Naive thymus-derived CD4-positive, alpha-beta T cell (primary cell): Measurements from ENCODE around the gene TFPI2. TPM values are rescaled to one million over a fixed set of nuclear protein-coding genes. Genes with fewer than 3 reads are reported as not detected.

Experiments used
- ATAC-seq: fragments of 150-1000 bp; cut with Tn5 transposase; 2 replicates; pipeline ENCODE4 v1.10.0; 2021; ENCODE audit warnings: mild to moderate bottlenecking, moderate library complexity
- CTCF ChIA-PET: fragments of 350-600 bp; sonication (Branson Sonifier 250); formaldehyde crosslinking; loops from one replicate; lab custom pipeline; 2021; ENCODE audit warnings: antibody characterized with exemption; lab: Charles Lee
- POLR2A ChIA-PET: fragments of 350-600 bp; sonication (Branson Sonifier 250); formaldehyde crosslinking; loops from one replicate; lab custom pipeline; 2021; ENCODE audit warnings: antibody characterized with exemption, inconsistent platforms; lab: Charles Lee
- DNase-seq, 9 donors: peaks; one replicate each; pipeline versions ENCODE4 v3.0.0 to v3.0.0-alpha.2; 2020 to 2022; ENCODE audit warnings: mixed read lengths in 1 of 9
- H3K27ac ChIP-seq: one replicate; pipeline ENCODE4 v1.7.0; 2013; ENCODE audit warnings: mild to moderate bottlenecking, low read depth, low read length, moderate library complexity
- H3K27me3 ChIP-seq, 2 donors: one replicate each; pipeline ENCODE4 v1.7.0; 2013; ENCODE audit warnings: low read length in 2 of 2, mild to moderate bottlenecking in 2 of 2, moderate library complexity in 2 of 2; ENCODE audit not compliant: control insufficient read depth in 2 of 2, insufficient read depth in 2 of 2
- H3K36me3 ChIP-seq, 3 experiments: 1 replicate in 2 of 3; 2 replicates in 1 of 3; pipeline ENCODE4 v1.7.0; 2013; ENCODE audit warnings: low read length in 3 of 3, mild to moderate bottlenecking in 3 of 3, moderate library complexity in 1 of 3; ENCODE audit not compliant: insufficient read depth in 3 of 3, control insufficient read depth in 2 of 3
- H3K4me1 ChIP-seq, 2 donors: one replicate each; pipeline ENCODE4 v1.7.0; 2013; ENCODE audit warnings: low read length in 2 of 2, mild to moderate bottlenecking in 2 of 2, moderate library complexity in 1 of 2; ENCODE audit not compliant: control insufficient read depth in 2 of 2, insufficient read depth in 2 of 2
- H3K4me3 ChIP-seq: 2 replicates; pipeline ENCODE4 v1.7.0; 2013; ENCODE audit warnings: mild to moderate bottlenecking, low read length
- H3K9me3 ChIP-seq, 3 experiments: 1 replicate in 2 of 3; 2 replicates in 1 of 3; pipeline ENCODE4 v1.7.0; 2013; ENCODE audit warnings: low read length in 3 of 3; ENCODE audit not compliant: control insufficient read depth in 2 of 3
- H3K27ac Mint-ChIP-seq, 9 donors: one replicate each; pipeline ENCODE4 v1.8.0; 2020 to 2022; ENCODE audit warnings: mixed read lengths in 9 of 9, mild to moderate bottlenecking in 8 of 9, moderate library complexity in 5 of 9, inconsistent platforms in 2 of 9
- H3K27me3 Mint-ChIP-seq, 5 donors: one replicate each; pipeline ENCODE4 v1.8.0; 2021 to 2022; ENCODE audit warnings: mixed read lengths in 5 of 5, mild to moderate bottlenecking in 1 of 5
- H3K36me3 Mint-ChIP-seq, 5 donors: one replicate each; pipeline ENCODE4 v1.8.0; 2020 to 2022; ENCODE audit warnings: mixed read lengths in 5 of 5, mild to moderate bottlenecking in 3 of 5, inconsistent platforms in 1 of 5
- H3K4me1 Mint-ChIP-seq, 7 donors: one replicate each; pipeline ENCODE4 v1.8.0; 2020 to 2022; ENCODE audit warnings: mixed read lengths in 7 of 7, mild to moderate bottlenecking in 3 of 7, inconsistent platforms in 1 of 7
- H3K4me3 Mint-ChIP-seq, 10 donors: one replicate each; pipeline ENCODE4 v1.8.0; 2020 to 2022; ENCODE audit warnings: mild to moderate bottlenecking in 10 of 10, mixed read lengths in 10 of 10, moderate library complexity in 6 of 10, inconsistent platforms in 2 of 10
- H3K9me3 Mint-ChIP-seq, 11 donors: one replicate each; pipeline ENCODE4 v1.8.0; 2020 to 2022; ENCODE audit warnings: mixed read lengths in 11 of 11, mild to moderate bottlenecking in 4 of 11, inconsistent platforms in 1 of 11, moderate library complexity in 1 of 11
- intact Hi-C, 2 donors: fragments of 100-400 bp; cut with micrococcal nuclease; formaldehyde crosslinking; loops; one replicate each; pipeline ENCODE4 v1.15.1; 2023
- polyA plus RNA-seq, 2 donors: library from polyadenylated mRNA; unstranded; fragments of 300-500 nt; fragmentation: Illumina TruSeq; gene quantifications; one replicate each; pipeline ENCODE4 v1.2.3, GENCODE V29; 2021
- total RNA-seq, 6 experiments: library from RNA in 5 of 6; stranded (reverse) in 5 of 6; gene quantifications; 1 replicate in 5 of 6; 2 replicates in 1 of 6; pipeline ENCODE4 v1.2.3 and lab custom pipeline; 2021 to 2026

Gene TFPI2, protein sequence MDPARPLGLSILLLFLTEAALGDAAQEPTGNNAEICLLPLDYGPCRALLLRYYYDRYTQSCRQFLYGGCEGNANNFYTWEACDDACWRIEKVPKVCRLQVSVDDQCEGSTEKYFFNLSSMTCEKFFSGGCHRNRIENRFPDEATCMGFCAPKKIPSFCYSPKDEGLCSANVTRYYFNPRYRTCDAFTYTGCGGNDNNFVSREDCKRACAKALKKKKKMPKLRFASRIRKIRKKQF
- total RNA-seq (under 1 TPM in 2 of 5 experiments, not detected in 3; 0.71 to 0.77 TPM), polyA plus RNA-seq (not detected), total RNA-seq (lab: John Stamatoyannopoulos, UW) (0.40 reads per million)

DNA sequence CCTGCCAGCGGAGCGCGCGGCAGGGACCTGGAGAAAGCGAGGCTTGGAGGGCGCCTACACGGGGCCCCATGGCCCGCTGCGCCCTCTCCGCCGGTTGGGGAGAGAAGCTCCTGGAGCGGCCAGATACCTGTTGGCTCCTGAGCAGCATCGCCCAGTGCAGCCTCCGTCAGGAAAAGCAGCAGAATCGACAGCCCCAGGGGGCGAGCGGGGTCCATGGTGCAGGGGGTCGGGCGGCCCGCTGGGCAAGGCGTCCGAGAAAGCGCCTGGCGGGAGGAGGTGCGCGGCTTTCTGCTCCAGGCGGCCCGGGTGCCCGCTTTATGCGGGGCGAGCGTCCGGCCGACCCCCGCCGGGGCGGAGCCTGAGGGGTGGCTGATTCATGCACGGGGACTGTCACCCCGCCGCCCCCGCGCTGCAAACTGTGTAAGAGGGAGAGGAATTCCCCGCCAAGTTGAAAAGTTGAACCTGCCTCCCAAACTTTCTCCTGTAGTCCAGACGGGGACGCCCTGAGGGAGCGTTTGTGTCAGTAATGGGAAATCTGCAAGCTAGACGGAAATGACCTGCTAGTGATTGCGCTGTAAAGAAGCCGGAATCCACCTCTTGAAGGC lies at the start of gene TFPI2:
Gene TFPI2, minus strand, starts transcription at position 290 of the 605 bp plus-strand sequence. Its CDS starts 75 bp downstream, at position 215.
- Mint-ChIP-seq H3K4me1 (peaks cover 8 to 13% (median 10%) of the 10 kb centered on the region in 7 donors), H3K27ac (no peak within 1 kb of the TSS), H3K27me3 (peaks cover 54 to 66% (median 59%) of the 10 kb centered on the region in 5 donors), H3K4me3 (peak within 1 kb of the TSS in 8 of 10 donors; percentile 43 to 77 (median 66)), H3K36me3 (no peaks in the 10 kb centered on the region), H3K9me3 (peaks cover 0 to 8% (median 0%) of the 10 kb centered on the region in 11 donors)
- peaks cover 0 to 4% of the 10 kb centered on the region in 2 donors for H3K27me3 ChIP-seq
- ATAC-seq: no peak
- no peaks in the 10 kb centered on the region for H3K4me1 ChIP-seq
- ChIA-PET CTCF (no interaction called here), POLR2A (no interaction called here)
- intact Hi-C loops: no loop called here
- no peak within 1 kb of the TSS for H3K4me3 ChIP-seq
- no peaks in the 10 kb centered on the region for H3K36me3 ChIP-seq
- H3K9me3 ChIP-seq: no peaks in the 10 kb centered on the region
- DNase-seq: peak in 1 of 9 donors; percentile 43
- H3K27ac ChIP-seq: no peak within 1 kb of the TSS

DNA sequence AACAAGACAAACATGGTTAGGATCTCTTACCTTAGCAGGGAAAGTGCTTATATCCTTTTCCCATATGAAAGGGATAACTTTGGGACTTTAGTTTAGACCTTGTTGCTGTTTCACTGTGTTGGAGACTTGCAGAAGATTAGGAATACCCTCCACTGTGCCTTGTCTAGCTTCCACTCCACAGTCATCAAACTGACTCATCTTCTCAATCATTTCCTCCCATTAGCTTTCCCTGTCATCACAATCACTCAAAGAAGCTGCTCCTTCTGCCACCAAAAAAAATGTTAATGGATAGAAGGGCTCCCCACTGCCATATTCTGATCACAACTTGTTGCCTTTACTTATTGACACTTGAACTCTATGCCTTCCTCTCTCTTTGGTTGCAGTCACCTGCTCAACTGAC lies 47.7 kb upstream of the TFPI2 start:
- no peaks in the 10 kb centered on the region for H3K9me3 ChIP-seq
- no peaks in the 10 kb centered on the region for H3K27me3 ChIP-seq
- H3K4me1 ChIP-seq: no peaks in the 10 kb centered on the region
- DNase-seq: no peak
- H3K27me3 Mint-ChIP-seq: peaks cover 2 to 38% (median 10%) of the 10 kb centered on the region in 5 donors
- no peaks in the 10 kb centered on the region for H3K36me3 Mint-ChIP-seq
- no peak overlapping the region for H3K27ac ChIP-seq
- no peak overlapping the region for H3K27ac Mint-ChIP-seq
- H3K4me3 Mint-ChIP-seq: no peak overlapping the region
- ATAC-seq: no peak
- intact Hi-C loops: no loop called here
- CTCF ChIA-PET: interaction anchor here (0.6 kb wide), 1 partner anchor 1678 kb away, joined by 3 read pairs; no protein-coding TSS in a partner anchor
- POLR2A ChIA-PET: no interaction called here
- no peaks in the 10 kb centered on the region for H3K36me3 ChIP-seq
- no peaks in the 10 kb centered on the region for H3K4me1 Mint-ChIP-seq
- H3K9me3 Mint-ChIP-seq: peaks cover 0 to 5% (median 0%) of the 10 kb centered on the region in 11 donors
- no peak overlapping the region for H3K4me3 ChIP-seq

GRCh38 chr7:93937818-93938217 lies 47.3 kb upstream of the TFPI2 start:
- H3K9me3 Mint-ChIP-seq: peaks cover 0 to 5% (median 0%) of the 10 kb centered on the region in 11 donors
- H3K9me3 ChIP-seq: no peaks in the 10 kb centered on the region
- no peaks in the 10 kb centered on the region for H3K36me3 ChIP-seq
- ChIA-PET CTCF (interaction anchor here (0.6 kb wide), 1 partner anchor 1679 kb away, joined by 3 read pairs; no protein-coding TSS in a partner anchor), POLR2A (no interaction called here)
- no peak overlapping the region for H3K27ac Mint-ChIP-seq
- no peak overlapping the region for H3K4me3 ChIP-seq
- DNase-seq: no peak
- no peaks in the 10 kb centered on the region for H3K4me1 Mint-ChIP-seq
- no peak overlapping the region for H3K4me3 Mint-ChIP-seq
- H3K27ac ChIP-seq: no peak overlapping the region
- H3K27me3 Mint-ChIP-seq: peaks cover 0 to 40% (median 15%) of the 10 kb centered on the region in 5 donors
- no peaks in the 10 kb centered on the region for H3K27me3 ChIP-seq
- intact Hi-C loops: no loop called here
- H3K36me3 Mint-ChIP-seq: no peaks in the 10 kb centered on the region
- ATAC-seq: no peak
- H3K4me1 ChIP-seq: no peaks in the 10 kb centered on the region

- H3K36me3 Mint-ChIP-seq: no peaks in the 10 kb centered on the region
- H3K27me3 ChIP-seq: no peaks in the 10 kb centered on the region
Measured at GRCh38 chr7:93935102-93935501, 44.5 kb upstream of the TFPI2 start.

GRCh38 chr7:93933156-93933555 lies 42.6 kb upstream of the TFPI2 start:
- intact Hi-C loops: no loop called here
- no peak for ATAC-seq
- Mint-ChIP-seq H3K4me1 (no peaks in the 10 kb centered on the region), H3K9me3 (peaks cover 0 to 5% (median 1%) of the 10 kb centered on the region in 11 donors), H3K27me3 (peaks cover 5 to 39% (median 17%) of the 10 kb centered on the region in 5 donors), H3K27ac (no peak overlapping the region), H3K4me3 (no peak overlapping the region), H3K36me3 (no peaks in the 10 kb centered on the region)
- no peaks in the 10 kb centered on the region for H3K9me3 ChIP-seq
- no peak for DNase-seq
- POLR2A ChIA-PET: no interaction called here
- CTCF ChIA-PET: no interaction called here
- H3K4me3 ChIP-seq: no peak overlapping the region
- H3K4me1 ChIP-seq: no peaks in the 10 kb centered on the region
- no peaks in the 10 kb centered on the region for H3K27me3 ChIP-seq
- no peak overlapping the region for H3K27ac ChIP-seq
- H3K36me3 ChIP-seq: no peaks in the 10 kb centered on the region

More at GRCh38 chr7:93935102-93935501, 44.5 kb upstream of the TFPI2 start:
- Mint-ChIP-seq H3K4me1 (no peaks in the 10 kb centered on the region), H3K9me3 (peaks cover 0 to 5% (median under 1%) of the 10 kb centered on the region in 11 donors), H3K27me3 (peaks cover 4 to 43% (median 18%) of the 10 kb centered on the region in 5 donors), H3K27ac (no peak overlapping the region), H3K4me3 (no peak overlapping the region)
- CTCF ChIA-PET: no interaction called here
- Histone ChIP-seq H3K27ac (no peak overlapping the region), H3K36me3 (no peaks in the 10 kb centered on the region), H3K4me1 (no peaks in the 10 kb centered on the region), H3K9me3 (no peaks in the 10 kb centered on the region), H3K4me3 (no peak overlapping the region)
- POLR2A ChIA-PET: no interaction called here
- ATAC-seq: no peak
- DNase-seq: no peak
- intact Hi-C loops: no loop called here

GRCh38 chr7:93931655-93932054 lies 41.1 kb upstream of the TFPI2 start:
- Mint-ChIP-seq H3K4me3 (no peak overlapping the region), H3K27ac (no peak overlapping the region)
- CTCF ChIA-PET: no interaction called here

More at GRCh38 chr7:93931655-93932054, 41.1 kb upstream of the TFPI2 start:
- Mint-ChIP-seq H3K9me3 (peaks cover 0 to 1% (median 0%) of the 10 kb centered on the region in 11 donors), H3K36me3 (no peaks in the 10 kb centered on the region), H3K4me1 (no peaks in the 10 kb centered on the region), H3K27me3 (peaks cover 7 to 38% (median 20%) of the 10 kb centered on the region in 5 donors)
- ATAC-seq (no peak), DNase-seq (no peak)
- Histone ChIP-seq H3K36me3 (no peaks in the 10 kb centered on the region), H3K9me3 (no peaks in the 10 kb centered on the region), H3K27ac (no peak overlapping the region), H3K4me3 (no peak overlapping the region), H3K27me3 (no peaks in the 10 kb centered on the region), H3K4me1 (no peaks in the 10 kb centered on the region)
- intact Hi-C loops: no loop called here
- POLR2A ChIA-PET: no interaction called here
